WTC11 (cell line): ENCODE results near the gene ADCY1.

Experiments
- ATF6 ChIP-seq: sonication (generic); formaldehyde crosslinking; IDR thresholded peaks from 2 replicates; pipeline ENCODE4 v1.8.1; 2023; ENCODE audit warnings: mild to moderate bottlenecking, missing genetic modification reagents
- CREB1 ChIP-seq: sonication (generic); formaldehyde crosslinking; IDR thresholded peaks from 2 replicates; pipeline ENCODE4 v1.8.0; 2023; ENCODE audit warnings: mild to moderate bottlenecking, missing genetic modification reagents
- CTCF ChIP-seq: fragments of 200-600 bp; IDR thresholded peaks from 2 replicates; pipeline ENCODE4 v1.8.0; 2022; ENCODE audit warnings: antibody characterized with exemption
- ESRRA ChIP-seq: sonication (generic); formaldehyde crosslinking; IDR thresholded peaks from 2 replicates; pipeline ENCODE4 v1.8.1; 2022; ENCODE audit warnings: mild to moderate bottlenecking, missing genetic modification reagents, borderline replicate concordance
- FOXJ3 ChIP-seq: sonication (generic); formaldehyde crosslinking; IDR thresholded peaks from 2 replicates; pipeline ENCODE4 v1.9.0; 2021; ENCODE audit warnings: missing genetic modification reagents, mild to moderate bottlenecking, borderline replicate concordance
- JUN ChIP-seq: sonication (generic); formaldehyde crosslinking; IDR thresholded peaks from 2 replicates; pipeline ENCODE4 v1.8.0; 2023; ENCODE audit warnings: mild to moderate bottlenecking, missing genetic modification reagents
- KAT7 ChIP-seq: sonication (generic); formaldehyde crosslinking; IDR thresholded peaks from 2 replicates; pipeline ENCODE4 v1.8.1; 2023; ENCODE audit warnings: missing genetic modification reagents, mild to moderate bottlenecking, borderline replicate concordance
- NFYB ChIP-seq: sonication (generic); formaldehyde crosslinking; conservative IDR thresholded peaks from 2 replicates; pipeline ENCODE4 v1.8.0; 2022; ENCODE audit warnings: low read depth, missing genetic modification reagents
- NR1H2 ChIP-seq: sonication (generic); formaldehyde crosslinking; IDR thresholded peaks from 2 replicates; pipeline ENCODE4 v1.9.0; 2021; ENCODE audit warnings: mild to moderate bottlenecking, moderate library complexity, missing genetic modification reagents
- SOX15 ChIP-seq: fragments of 250-450 bp; sonication (Bioruptor Pico); IDR thresholded peaks from 2 replicates; pipeline ENCODE4 v1.9.0; 2021; ENCODE audit warnings: mild to moderate bottlenecking
- STAT6 ChIP-seq: sonication (generic); formaldehyde crosslinking; conservative IDR thresholded peaks from 2 replicates; pipeline ENCODE4 v1.8.1; 2023; ENCODE audit warnings: mild to moderate bottlenecking, low read depth, missing genetic modification reagents, moderate library complexity
- ZNF138 ChIP-seq: sonication (generic); formaldehyde crosslinking; conservative IDR thresholded peaks from 2 replicates; pipeline ENCODE4 v1.8.1; 2022; ENCODE audit warnings: mild to moderate bottlenecking, moderate library complexity, missing genetic modification reagents
- TF ChIP-seq, protein P1 (sequence below): sonication (generic); formaldehyde crosslinking; IDR thresholded peaks from 2 replicates; pipeline ENCODE4 v1.8.0; 2022; ENCODE audit warnings: mild to moderate bottlenecking, missing genetic modification reagents
- TF ChIP-seq, protein P2 (sequence below): sonication (generic); formaldehyde crosslinking; IDR thresholded peaks from 2 replicates; pipeline ENCODE4 v1.8.0; 2023; ENCODE audit warnings: missing genetic modification reagents, mild to moderate bottlenecking, borderline replicate concordance

GRCh38 chr7:45698303-45699014, 124.3 kb downstream of the ADCY1 start:
- no peak for TF ChIP-seq CTCF
- TF ChIP-seq ZNF138 (CRISPR knock-in tag) = no peak
- no peak for TF ChIP-seq NFYB
- TF ChIP-seq SOX15 (CRISPR knock-in tag) = no peak
- TF ChIP-seq ESRRA (CRISPR knock-in tag) = no peak
- TF ChIP-seq, protein P1, sequence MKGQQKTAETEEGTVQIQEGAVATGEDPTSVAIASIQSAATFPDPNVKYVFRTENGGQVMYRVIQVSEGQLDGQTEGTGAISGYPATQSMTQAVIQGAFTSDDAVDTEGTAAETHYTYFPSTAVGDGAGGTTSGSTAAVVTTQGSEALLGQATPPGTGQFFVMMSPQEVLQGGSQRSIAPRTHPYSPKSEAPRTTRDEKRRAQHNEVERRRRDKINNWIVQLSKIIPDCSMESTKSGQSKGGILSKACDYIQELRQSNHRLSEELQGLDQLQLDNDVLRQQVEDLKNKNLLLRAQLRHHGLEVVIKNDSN (CRISPR knock-in tag) = no peak
- no peak for TF ChIP-seq NR1H2 (CRISPR knock-in tag)
- TF ChIP-seq JUN (CRISPR knock-in tag) = no peak
- TF ChIP-seq, protein P2, sequence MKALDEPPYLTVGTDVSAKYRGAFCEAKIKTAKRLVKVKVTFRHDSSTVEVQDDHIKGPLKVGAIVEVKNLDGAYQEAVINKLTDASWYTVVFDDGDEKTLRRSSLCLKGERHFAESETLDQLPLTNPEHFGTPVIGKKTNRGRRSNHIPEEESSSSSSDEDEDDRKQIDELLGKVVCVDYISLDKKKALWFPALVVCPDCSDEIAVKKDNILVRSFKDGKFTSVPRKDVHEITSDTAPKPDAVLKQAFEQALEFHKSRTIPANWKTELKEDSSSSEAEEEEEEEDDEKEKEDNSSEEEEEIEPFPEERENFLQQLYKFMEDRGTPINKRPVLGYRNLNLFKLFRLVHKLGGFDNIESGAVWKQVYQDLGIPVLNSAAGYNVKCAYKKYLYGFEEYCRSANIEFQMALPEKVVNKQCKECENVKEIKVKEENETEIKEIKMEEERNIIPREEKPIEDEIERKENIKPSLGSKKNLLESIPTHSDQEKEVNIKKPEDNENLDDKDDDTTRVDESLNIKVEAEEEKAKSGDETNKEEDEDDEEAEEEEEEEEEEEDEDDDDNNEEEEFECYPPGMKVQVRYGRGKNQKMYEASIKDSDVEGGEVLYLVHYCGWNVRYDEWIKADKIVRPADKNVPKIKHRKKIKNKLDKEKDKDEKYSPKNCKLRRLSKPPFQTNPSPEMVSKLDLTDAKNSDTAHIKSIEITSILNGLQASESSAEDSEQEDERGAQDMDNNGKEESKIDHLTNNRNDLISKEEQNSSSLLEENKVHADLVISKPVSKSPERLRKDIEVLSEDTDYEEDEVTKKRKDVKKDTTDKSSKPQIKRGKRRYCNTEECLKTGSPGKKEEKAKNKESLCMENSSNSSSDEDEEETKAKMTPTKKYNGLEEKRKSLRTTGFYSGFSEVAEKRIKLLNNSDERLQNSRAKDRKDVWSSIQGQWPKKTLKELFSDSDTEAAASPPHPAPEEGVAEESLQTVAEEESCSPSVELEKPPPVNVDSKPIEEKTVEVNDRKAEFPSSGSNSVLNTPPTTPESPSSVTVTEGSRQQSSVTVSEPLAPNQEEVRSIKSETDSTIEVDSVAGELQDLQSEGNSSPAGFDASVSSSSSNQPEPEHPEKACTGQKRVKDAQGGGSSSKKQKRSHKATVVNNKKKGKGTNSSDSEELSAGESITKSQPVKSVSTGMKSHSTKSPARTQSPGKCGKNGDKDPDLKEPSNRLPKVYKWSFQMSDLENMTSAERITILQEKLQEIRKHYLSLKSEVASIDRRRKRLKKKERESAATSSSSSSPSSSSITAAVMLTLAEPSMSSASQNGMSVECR (CRISPR knock-in tag) = no peak
- no peak for TF ChIP-seq FOXJ3 (CRISPR knock-in tag)
- no peak for TF ChIP-seq KAT7 (CRISPR knock-in tag)
- TF ChIP-seq STAT6 (CRISPR knock-in tag) = no peak
- TF ChIP-seq CREB1 (CRISPR knock-in tag) = no peak
- no peak for TF ChIP-seq ATF6 (CRISPR knock-in tag)
